ENCODE results near the gene TCF4. TPM values are rescaled to one million over a fixed set of nuclear protein-coding genes. Genes with fewer than 3 reads are reported as not detected.
A peak's percentile ranks its signal among the peaks of the same experiment; 100 is the strongest.

TCF4 gene
- total and polyA plus RNA-seq, 10 donors: 14.6 to 200 (median 153) TPM

GRCh38 chr18:55226044-55226443, 361.9 kb downstream of the TCF4 start:
- Histone ChIP-seq H3K36me3 (peaks cover 0 to 64% (median 34%) of the 10 kb centered on the region in 6 donors), H3K27ac (no peak overlapping the region), H3K4me1 (peaks cover 0 to 9% (median 2%) of the 10 kb centered on the region in 6 donors), H3K9me3 (no peaks in the 10 kb centered on the region), H3K4me3 (no peak overlapping the region), H3K27me3 (replicated peaks in 1 of 7) (no peaks in the 10 kb centered on the region)
- TF ChIP-seq CTCF (IDR thresholded peaks at IDR 0.05 in 8 of 11, conservative IDR thresholded peaks at IDR 0.05 in 3 of 11) (no peak), POLR2A (IDR thresholded peaks at IDR 0.05) (no peak), POLR2AphosphoS5 (IDR thresholded peaks at IDR 0.05) (no peak)
- intact Hi-C loops (cut with DNase I; ENCODE audit: low total_unique reads): loop anchor here (10.0 kb wide), 1 partner anchor 559 kb away; no protein-coding TSS in a partner anchor
- no peak for DNase-seq
- WGBS, 5 donors: 74 to 88% (median 80%) methylated on average over 2 of the region's 2 CpGs

DNA sequence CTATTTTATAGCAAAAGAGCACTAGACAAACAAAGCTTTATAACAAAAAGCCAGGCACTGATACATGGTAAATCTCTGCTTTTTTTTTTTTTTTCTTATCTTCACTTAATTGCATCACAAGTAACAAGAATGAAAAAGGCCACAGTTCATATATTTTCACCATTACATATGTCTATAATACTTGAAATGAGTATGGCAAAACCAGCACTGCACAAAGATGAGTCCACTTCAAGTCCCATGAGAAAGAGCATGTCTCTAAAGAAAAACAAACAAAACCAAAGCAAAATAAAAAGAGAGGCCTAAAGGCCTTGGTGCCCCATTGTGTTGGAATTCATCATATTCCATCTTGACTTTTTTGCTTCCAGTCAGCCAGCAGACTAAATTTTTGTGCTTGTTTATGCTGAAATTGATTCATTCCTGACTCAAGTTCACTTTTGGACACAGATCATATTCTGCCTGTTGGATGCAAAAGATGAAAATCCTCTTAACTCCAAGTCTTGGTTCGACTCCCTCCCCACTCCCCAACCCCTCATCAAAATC, 363.8 kb downstream of the TCF4 start:
- Histone ChIP-seq H3K27ac (no peak overlapping the region), H3K4me1 (peaks cover 6 to 23% (median 11%) of the 10 kb centered on the region in 6 donors), H3K9me3 (no peaks in the 10 kb centered on the region), H3K4me3 (no peak overlapping the region), H3K36me3 (peaks cover 0 to 45% (median 21%) of the 10 kb centered on the region in 6 donors), H3K27me3 (replicated peaks in 1 of 7) (no peaks in the 10 kb centered on the region)
- TF ChIP-seq POLR2A (IDR thresholded peaks at IDR 0.05) (no peak), POLR2AphosphoS5 (IDR thresholded peaks at IDR 0.05) (no peak), CTCF (IDR thresholded peaks at IDR 0.05 in 8 of 11, conservative IDR thresholded peaks at IDR 0.05 in 3 of 11) (no peak)
- intact Hi-C loops (cut with DNase I; ENCODE audit: low total_unique reads): loop anchor here (10.0 kb wide), 1 partner anchor 561 kb away; no protein-coding TSS in a partner anchor
- 85 to 92% (median 89%) methylated on average over 1 of the region's 1 CpG for WGBS, 5 donors
- DNase-seq: no peak

GRCh38 chr18:55221622-55222021, 366.4 kb downstream of the TCF4 start:
- peaks cover 0 to 20% (median 3%) of the 10 kb centered on the region in 6 donors for H3K36me3 ChIP-seq
- no peaks in the 10 kb centered on the region for H3K9me3 ChIP-seq
- DNase-seq: no peak
- H3K27me3 ChIP-seq (replicated peaks in 1 of 7): no peaks in the 10 kb centered on the region
- intact Hi-C loops (cut with DNase I; ENCODE audit: low total_unique reads): loop anchor here (10.0 kb wide), 1 partner anchor 563 kb away; no protein-coding TSS in a partner anchor
- no peak overlapping the region for H3K27ac ChIP-seq
- WGBS, 5 donors: 78 to 82% (median 79%) methylated on average over 3 of the region's 3 CpGs
- no peak overlapping the region for H3K4me3 ChIP-seq
- no peak for TF ChIP-seq POLR2A (IDR thresholded peaks at IDR 0.05)
- no peak for TF ChIP-seq CTCF (IDR thresholded peaks at IDR 0.05 in 8 of 11, conservative IDR thresholded peaks at IDR 0.05 in 3 of 11)
- TF ChIP-seq POLR2AphosphoS5 (IDR thresholded peaks at IDR 0.05): no peak
- peaks cover 6 to 23% (median 11%) of the 10 kb centered on the region in 6 donors for H3K4me1 ChIP-seq

DNA sequence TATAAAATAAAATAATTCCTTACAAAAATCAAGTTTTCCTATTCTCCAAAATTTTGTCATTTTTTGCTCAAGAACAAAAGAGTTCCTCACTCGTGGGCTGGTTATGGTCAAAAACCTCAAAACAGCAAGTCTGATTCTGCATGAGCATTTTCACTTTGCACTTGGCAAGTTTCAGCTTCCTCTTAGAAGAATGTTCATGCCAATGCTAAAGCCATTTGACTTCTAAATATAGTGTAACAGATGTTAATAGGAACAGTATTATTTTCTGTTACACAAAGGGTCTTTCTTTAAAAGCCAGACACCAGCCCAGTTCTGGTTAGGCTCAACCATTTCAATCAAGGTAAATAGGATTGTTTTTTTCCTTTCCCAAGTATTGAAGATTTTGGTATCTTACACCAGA, 367.5 kb downstream of the TCF4 start:
- H3K27me3 ChIP-seq (replicated peaks in 1 of 7): no peaks in the 10 kb centered on the region
- H3K36me3 ChIP-seq: peaks cover 0 to 9% (median 3%) of the 10 kb centered on the region in 6 donors
- TF ChIP-seq POLR2A (IDR thresholded peaks at IDR 0.05): no peak
- H3K4me3 ChIP-seq: no peak overlapping the region
- 0 to 2% (median 0%) methylated on average over 1 of the region's 1 CpG for WGBS, 5 donors
- H3K27ac ChIP-seq: peak overlapping the region in 2 of 8 donors; percentile 13 to 37
- no peak for DNase-seq
- intact Hi-C loops (cut with DNase I; ENCODE audit: low total_unique reads): loop anchor here (10.0 kb wide), 1 partner anchor 564 kb away; no protein-coding TSS in a partner anchor
- peaks cover 6 to 23% (median 11%) of the 10 kb centered on the region in 6 donors for H3K4me1 ChIP-seq
- H3K9me3 ChIP-seq: no peaks in the 10 kb centered on the region

Data from spleen (tissue), 11 donors.